ENCODE results near the gene CD37.

- TF ChIP-seq CTCF (IDR thresholded peaks at IDR 0.05; ENCODE audit: low read depth, low read length) (no peak), EZH2phosphoT487 (IDR thresholded peaks at IDR 0.05; ENCODE audit: low read depth) (no peak)
Observed at GRCh38 chr19:49339301-49340068, 4.3 kb downstream of the CD37 start.

All from OCI-LY3 (cell line).